Erythroblast (primary cell): ENCODE measurements around the gene CALY.
"Not testable (repeated sequence)": the region's sequence is repeated elsewhere in the genome, so short reads cannot be mapped to it uniquely, and the experiment has no call there.

ENCODE experiments used
- DNase-seq, 2 experiments: peaks; one replicate each; lab custom pipeline; 2025; lab: John Stamatoyannopoulos, UW
- GATA1 ChIP-seq: IDR thresholded peaks from 2 replicates; pipeline ENCODE4 v1.6.1; 2011; ENCODE audit warnings: low read depth, mild to moderate bottlenecking, control low read depth, low read length, moderate library complexity
- POLR2A ChIP-seq: IDR thresholded peaks from 2 replicates; pipeline ENCODE4 v1.6.1; 2011; ENCODE audit warnings: mild to moderate bottlenecking, low read length

Gene CALY

GRCh38 chr10:133326745-133327650, 9.7 kb downstream of the CALY start:
- DNase-seq, result no peak
- TF ChIP-seq GATA1, result no peak
- TF ChIP-seq POLR2A, result no peak

GRCh38 chr10:133326223-133326551, 10.5 kb downstream of the CALY start:
- no peak for DNase-seq
- TF ChIP-seq GATA1, result no peak

- peak in 1 of 2 experiments; percentile 17 for DNase-seq
- TF ChIP-seq GATA1 (no peak), POLR2A (no peak)
Measured at GRCh38 chr10:133325440-133326222, 11.1 kb downstream of the CALY start.

GRCh38 chr10:133324857-133325260, 11.8 kb downstream of the CALY start:
- TF ChIP-seq GATA1 (no peak), POLR2A (no peak)

GRCh38 chr10:133324198-133324792, 12.4 kb downstream of the CALY start:
- TF ChIP-seq GATA1 (no peak), POLR2A (no peak)
- DNase-seq, result peak; percentile 75 to 81

More at GRCh38 chr10:133324857-133325260, 11.8 kb downstream of the CALY start:
- DNase-seq, result no peak

- DNase-seq, result not testable (repeated sequence)
Measured at GRCh38 chr10:133322064-133322709, 14.5 kb downstream of the CALY start.

GRCh38 chr10:133320852-133321422, 15.8 kb downstream of the CALY start:
- DNase-seq, result peak in 1 of 2 experiments; percentile 25

- peak; percentile 77 to 80 for DNase-seq
- no peak for TF ChIP-seq POLR2A
- TF ChIP-seq GATA1, result no peak
Measured at GRCh38 chr10:133318494-133319127, 18.1 kb downstream of the CALY start.

GRCh38 chr10:133316732-133317131, 20.0 kb downstream of the CALY start:
- no peak for DNase-seq
- TF ChIP-seq GATA1 (no peak), POLR2A (no peak)

GRCh38 chr10:133316266-133316665, 20.4 kb downstream of the CALY start:
- TF ChIP-seq GATA1, result no peak
- no peak for TF ChIP-seq POLR2A
- DNase-seq, result peak in 1 of 2 experiments; percentile 35

- TF ChIP-seq GATA1 (no peak), POLR2A (no peak)
- DNase-seq, result peak; percentile 36 to 60
Measured at GRCh38 chr10:133315847-133316246, 20.8 kb downstream of the CALY start.

- TF ChIP-seq GATA1 (no peak), POLR2A (no peak)
- DNase-seq, result no peak
Measured at GRCh38 chr10:133314911-133315310, 21.8 kb downstream of the CALY start.

GRCh38 chr10:133313192-133313591, 23.5 kb downstream of the CALY start:
- TF ChIP-seq GATA1 (no peak), POLR2A (no peak)
- no peak for DNase-seq
